Measurements from ENCODE around the gene NAV2. TPM values are rescaled to one million over a fixed set of nuclear protein-coding genes. Genes with fewer than 3 reads are reported as not detected.
A peak's percentile ranks its signal among the peaks of the same experiment; 100 is the strongest.

NAV2 gene
- total RNA-seq, 2 donors from 2014 or later: 0.37 to 0.58 TPM

- H3K27me3 Mint-ChIP-seq: peaks cover 8% of the 10 kb centered on the region
- no peaks in the 10 kb centered on the region for H3K36me3 Mint-ChIP-seq (ENCODE audit: low read depth)
- H3K4me3 Mint-ChIP-seq: no peak overlapping the region
- no peaks in the 10 kb centered on the region for H3K4me1 Mint-ChIP-seq
- H3K9me3 Mint-ChIP-seq: no peaks in the 10 kb centered on the region
- no peak overlapping the region for H3K27ac Mint-ChIP-seq
- ATAC-seq (replicated peaks): no peak
Measured at GRCh38 chr11:19803506-19803998, 90.9 kb downstream of the NAV2 start.

GRCh38 chr11:19805376-19805775 lies 92.7 kb downstream of the NAV2 start:
- no peaks in the 10 kb centered on the region for H3K4me1 Mint-ChIP-seq
- H3K9me3 Mint-ChIP-seq: no peaks in the 10 kb centered on the region

GRCh38 chr11:19805827-19806226 lies 93.2 kb downstream of the NAV2 start:
- Mint-ChIP-seq H3K27me3 (peaks cover 4% of the 10 kb centered on the region), H3K36me3 (ENCODE audit: low read depth) (no peaks in the 10 kb centered on the region), H3K9me3 (no peaks in the 10 kb centered on the region), H3K27ac (no peak overlapping the region), H3K4me1 (no peaks in the 10 kb centered on the region), H3K4me3 (no peak overlapping the region)
- ATAC-seq (replicated peaks): no peak

More at GRCh38 chr11:19805376-19805775, 92.7 kb downstream of the NAV2 start:
- H3K27me3 Mint-ChIP-seq: peaks cover 4% of the 10 kb centered on the region
- no peaks in the 10 kb centered on the region for H3K36me3 Mint-ChIP-seq (ENCODE audit: low read depth)
- H3K27ac Mint-ChIP-seq: peak overlapping the region; percentile 44
- no peak overlapping the region for H3K4me3 Mint-ChIP-seq
- ATAC-seq (replicated peaks): no peak

GRCh38 chr11:19806251-19806650 lies 93.6 kb downstream of the NAV2 start:
- Mint-ChIP-seq H3K4me3 (no peak overlapping the region), H3K36me3 (ENCODE audit: low read depth) (no peaks in the 10 kb centered on the region), H3K27me3 (peaks cover 4% of the 10 kb centered on the region), H3K4me1 (no peaks in the 10 kb centered on the region), H3K9me3 (no peaks in the 10 kb centered on the region), H3K27ac (no peak overlapping the region)
- no peak for ATAC-seq (replicated peaks)

GRCh38 chr11:19808076-19808911 lies 95.7 kb downstream of the NAV2 start:
- Mint-ChIP-seq H3K4me1 (no peaks in the 10 kb centered on the region), H3K9me3 (no peaks in the 10 kb centered on the region), H3K4me3 (no peak overlapping the region), H3K36me3 (ENCODE audit: low read depth) (no peaks in the 10 kb centered on the region), H3K27ac (no peak overlapping the region), H3K27me3 (peaks cover 4% of the 10 kb centered on the region)
- ATAC-seq (replicated peaks): no peak

GRCh38 chr11:19810852-19811251 lies 98.2 kb downstream of the NAV2 start:
- Mint-ChIP-seq H3K27me3 (no peaks in the 10 kb centered on the region), H3K9me3 (no peaks in the 10 kb centered on the region), H3K4me1 (no peaks in the 10 kb centered on the region), H3K4me3 (no peak overlapping the region), H3K36me3 (ENCODE audit: low read depth) (no peaks in the 10 kb centered on the region), H3K27ac (no peak overlapping the region)
- no peak for ATAC-seq (replicated peaks)

- no peak overlapping the region for H3K4me3 Mint-ChIP-seq
- ATAC-seq (replicated peaks): no peak
- no peaks in the 10 kb centered on the region for H3K9me3 Mint-ChIP-seq
- peaks cover 3% of the 10 kb centered on the region for H3K27me3 Mint-ChIP-seq
- H3K36me3 Mint-ChIP-seq (ENCODE audit: low read depth): no peaks in the 10 kb centered on the region
- H3K27ac Mint-ChIP-seq: no peak overlapping the region
- H3K4me1 Mint-ChIP-seq: no peaks in the 10 kb centered on the region
Measured at GRCh38 chr11:19811380-19811779, 98.7 kb downstream of the NAV2 start.

- Mint-ChIP-seq H3K27ac (no peak overlapping the region), H3K36me3 (ENCODE audit: low read depth) (no peaks in the 10 kb centered on the region), H3K9me3 (no peaks in the 10 kb centered on the region), H3K4me1 (no peaks in the 10 kb centered on the region), H3K27me3 (peaks cover 4% of the 10 kb centered on the region), H3K4me3 (no peak overlapping the region)
- ATAC-seq (replicated peaks): no peak
Measured at GRCh38 chr11:19812096-19812495, 99.5 kb downstream of the NAV2 start.

GRCh38 chr11:19812710-19813109 lies 100.1 kb downstream of the NAV2 start:
- Mint-ChIP-seq H3K27ac (no peak overlapping the region), H3K9me3 (no peaks in the 10 kb centered on the region), H3K4me1 (no peaks in the 10 kb centered on the region), H3K4me3 (no peak overlapping the region), H3K36me3 (ENCODE audit: low read depth) (no peaks in the 10 kb centered on the region), H3K27me3 (peaks cover 4% of the 10 kb centered on the region)
- ATAC-seq (replicated peaks): no peak

GRCh38 chr11:19813158-19813879 lies 100.7 kb downstream of the NAV2 start:
- H3K27ac Mint-ChIP-seq: no peak overlapping the region
- H3K4me1 Mint-ChIP-seq: no peaks in the 10 kb centered on the region
- H3K27me3 Mint-ChIP-seq: peaks cover 9% of the 10 kb centered on the region
- no peaks in the 10 kb centered on the region for H3K36me3 Mint-ChIP-seq (ENCODE audit: low read depth)
- H3K4me3 Mint-ChIP-seq: no peak overlapping the region
- H3K9me3 Mint-ChIP-seq: no peaks in the 10 kb centered on the region
- no peak for ATAC-seq (replicated peaks)

- peaks cover 13% of the 10 kb centered on the region for H3K27me3 Mint-ChIP-seq
- no peaks in the 10 kb centered on the region for H3K4me1 Mint-ChIP-seq
- no peak overlapping the region for H3K27ac Mint-ChIP-seq
- no peak for ATAC-seq (replicated peaks)
- H3K4me3 Mint-ChIP-seq: no peak overlapping the region
- no peaks in the 10 kb centered on the region for H3K9me3 Mint-ChIP-seq
- H3K36me3 Mint-ChIP-seq (ENCODE audit: low read depth): no peaks in the 10 kb centered on the region
Measured at GRCh38 chr11:19814421-19814820, 101.8 kb downstream of the NAV2 start.

GRCh38 chr11:19816040-19816439 lies 103.4 kb downstream of the NAV2 start:
- no peak for ATAC-seq (replicated peaks)
- Mint-ChIP-seq H3K4me1 (no peaks in the 10 kb centered on the region), H3K36me3 (ENCODE audit: low read depth) (no peaks in the 10 kb centered on the region), H3K9me3 (no peaks in the 10 kb centered on the region), H3K27me3 (peaks cover 17% of the 10 kb centered on the region), H3K27ac (no peak overlapping the region), H3K4me3 (no peak overlapping the region)

- no peak for ATAC-seq (replicated peaks)
- H3K4me1 Mint-ChIP-seq: no peaks in the 10 kb centered on the region
- peaks cover 17% of the 10 kb centered on the region for H3K27me3 Mint-ChIP-seq
- no peak overlapping the region for H3K27ac Mint-ChIP-seq
- H3K9me3 Mint-ChIP-seq: no peaks in the 10 kb centered on the region
- no peak overlapping the region for H3K4me3 Mint-ChIP-seq
- H3K36me3 Mint-ChIP-seq (ENCODE audit: low read depth): no peaks in the 10 kb centered on the region
Measured at GRCh38 chr11:19816817-19817216, 104.2 kb downstream of the NAV2 start.

GRCh38 chr11:19817265-19817851 lies 104.7 kb downstream of the NAV2 start:
- Mint-ChIP-seq H3K4me1 (no peaks in the 10 kb centered on the region), H3K27me3 (peaks cover 17% of the 10 kb centered on the region), H3K4me3 (no peak overlapping the region), H3K36me3 (ENCODE audit: low read depth) (no peaks in the 10 kb centered on the region), H3K27ac (no peak overlapping the region), H3K9me3 (no peaks in the 10 kb centered on the region)
- ATAC-seq (replicated peaks): no peak

GRCh38 chr11:19817870-19818269 lies 105.2 kb downstream of the NAV2 start:
- H3K36me3 Mint-ChIP-seq (ENCODE audit: low read depth): no peaks in the 10 kb centered on the region
- H3K27me3 Mint-ChIP-seq: peaks cover 17% of the 10 kb centered on the region
- no peak overlapping the region for H3K27ac Mint-ChIP-seq
- no peak overlapping the region for H3K4me3 Mint-ChIP-seq
- no peaks in the 10 kb centered on the region for H3K4me1 Mint-ChIP-seq
- no peak for ATAC-seq (replicated peaks)
- H3K9me3 Mint-ChIP-seq: no peaks in the 10 kb centered on the region
